A549 treated with Hydrocortisone at 1 μM for 4 hours (cell line): ENCODE results near the gene HSD17B10. TPM values are rescaled to one million over a fixed set of nuclear protein-coding genes. Genes with fewer than 3 reads are reported as not detected.

Source experiments
- total RNA-seq: library from RNA; stranded (reverse); fragments of 200-300 nt; extraction: Qiagen RNA extraction; gene quantifications from 5 replicates; pipeline ENCODE4 v1.2.3, GENCODE V29; 2022

The HSD17B10 gene
- total RNA-seq = 175 to 203 TPM (median 182 TPM) in 5 replicates

DNA sequence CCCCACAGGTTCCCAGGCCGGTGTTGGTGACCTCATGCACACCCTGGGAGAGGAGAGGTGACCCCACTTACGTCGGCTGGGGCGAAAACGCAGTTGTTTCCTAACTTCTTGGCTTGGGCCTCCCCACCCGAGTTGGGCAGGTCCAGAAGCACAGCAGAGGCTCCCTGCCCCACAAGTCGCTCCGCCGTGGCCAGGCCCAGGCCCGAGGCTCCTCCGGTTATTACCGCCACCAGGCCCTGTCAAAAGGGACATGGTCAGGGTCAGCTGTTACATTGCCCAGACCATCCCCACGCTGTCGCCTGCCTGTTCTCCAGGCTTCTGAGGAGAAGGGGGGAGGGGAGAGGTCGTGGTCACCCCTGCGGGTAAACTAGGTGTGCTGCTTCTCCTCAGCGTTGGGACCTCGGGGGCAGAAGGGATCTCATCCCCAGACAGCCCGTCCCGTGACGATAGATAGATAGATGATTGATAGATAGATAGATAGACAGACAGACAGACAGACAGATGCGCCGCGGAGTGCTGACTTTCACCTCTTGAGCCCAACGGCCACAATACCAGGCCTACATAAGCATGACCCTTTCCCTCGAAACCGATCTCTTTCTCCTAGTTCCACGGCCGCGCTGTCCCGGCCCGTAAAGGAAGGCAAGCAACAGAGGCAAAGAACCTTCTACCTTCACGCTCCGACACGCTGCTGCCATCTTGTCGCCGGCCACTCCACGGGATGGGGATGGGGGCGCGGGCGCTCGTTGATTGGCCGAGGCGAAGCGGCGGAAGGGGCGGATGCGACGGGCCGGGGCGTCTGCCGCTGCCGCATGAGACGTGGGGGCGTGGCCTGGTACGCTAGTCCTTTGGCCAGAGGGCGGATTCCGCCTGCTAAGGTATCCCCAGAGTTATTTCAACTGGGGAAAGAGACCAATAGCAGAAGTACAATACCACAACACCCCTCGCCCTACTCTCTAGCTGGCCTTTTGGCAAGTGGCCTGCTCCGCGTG is at the start of gene HSD17B10:
Gene HSD17B10, minus strand, starts transcription at position 720 of the 989 bp plus-strand sequence. Its CDS starts 25 bp downstream, at position 695.

DNA sequence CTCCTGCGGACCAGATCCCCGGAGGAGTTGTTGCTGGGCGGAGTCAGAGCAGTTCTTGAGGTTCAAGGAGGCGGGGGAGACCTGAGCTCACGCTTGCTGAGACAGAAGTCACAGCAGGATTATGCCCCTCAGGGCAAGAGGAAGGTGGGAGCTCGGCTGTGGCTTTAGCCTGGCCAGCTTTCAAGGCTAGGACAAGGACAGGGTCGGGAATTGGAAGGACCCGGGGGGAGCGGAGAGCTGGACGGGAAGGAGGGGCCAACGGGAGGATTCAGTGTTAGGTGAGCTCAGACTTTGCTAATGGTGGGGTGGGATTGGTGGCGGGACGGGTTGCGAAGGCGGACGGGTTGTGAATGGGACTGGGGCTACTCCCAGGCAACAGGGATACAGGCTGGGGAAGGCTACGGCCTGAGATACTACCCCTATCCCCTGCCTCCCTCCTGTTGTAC is 11.3 kb downstream of the HSD17B10 start, which contains the start of gene RIBC1:
Gene RIBC1, plus strand, starts transcription at position 13 of the 446 bp plus-strand sequence. CDS start 3,404 bp downstream, outside the sequence.

DNA sequence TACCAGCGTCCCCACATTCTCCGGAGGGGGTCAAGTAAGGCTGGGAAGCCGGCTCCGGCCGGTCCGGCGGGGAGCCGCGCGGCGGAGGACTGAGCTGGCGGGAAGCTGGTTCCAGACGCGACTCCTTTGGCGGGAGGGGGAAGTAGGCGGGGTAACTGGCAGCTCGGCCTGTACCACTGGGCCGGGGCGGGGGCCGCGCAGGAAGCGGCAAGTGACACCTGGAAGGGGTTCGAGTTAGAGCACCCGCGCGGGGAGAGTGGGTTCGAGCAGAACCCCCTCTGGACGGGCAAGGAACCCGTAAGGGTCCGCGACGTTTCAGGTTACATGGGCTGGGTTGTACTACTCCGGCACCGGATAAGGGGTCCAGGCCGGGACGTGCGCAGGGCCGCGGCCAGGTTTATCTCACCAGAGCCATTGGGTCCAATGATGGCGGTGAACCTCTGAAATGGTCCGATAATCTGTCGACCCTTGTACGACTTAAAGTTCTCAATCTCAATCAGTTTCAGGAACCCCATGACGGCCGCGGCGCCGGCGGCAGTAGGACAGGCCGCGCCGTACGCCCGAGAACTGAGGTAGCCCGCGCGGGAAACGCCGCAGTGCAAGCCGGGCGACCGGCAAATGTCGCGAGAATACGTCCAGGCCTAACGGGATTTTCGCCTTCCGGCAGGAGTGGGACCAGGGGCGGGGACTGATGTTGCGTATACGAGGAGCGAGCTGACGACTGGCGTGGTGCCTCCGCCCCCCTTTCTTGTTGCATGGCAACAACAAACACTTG is 11.9 kb downstream of the HSD17B10 start, which contains the start of gene SMC1A:
Gene SMC1A, minus strand, starts transcription at position 569 of the 775 bp plus-strand sequence. Its CDS starts 54 bp downstream, at position 515.

Other genes starting within 250 kb of the HSD17B10 start
- gene KDM5C, start 209.2 kb downstream of the HSD17B10 start, total RNA-seq = 47.0 to 56.4 TPM (median 52.9 TPM) in 5 replicates
- 31.4 to 44.5 TPM (median 40.5 TPM) in 5 replicates for gene IQSEC2, start 152.8 kb downstream of the HSD17B10 start, total RNA-seq
- gene SMC1A, start 11.7 kb downstream of the HSD17B10 start, total RNA-seq = 41.1 to 61.9 TPM (median 50.0 TPM) in 5 replicates
- 0.54 to 0.94 TPM (median 0.67 TPM) in 5 replicates for gene RIBC1, start 11.5 kb downstream of the HSD17B10 start, total RNA-seq